ENCODE measurements around the gene SLC48A1. TPM values are rescaled to one million over a fixed set of nuclear protein-coding genes. Genes with fewer than 3 reads are reported as not detected.
A peak's percentile ranks its signal among the peaks of the same experiment; 100 is the strongest.

SLC48A1 gene
- total and polyA plus RNA-seq, 2 donors (not counting 3 experiments of a cell fraction or from before 2014, with no cell fraction given) = 17.3 to 20.3 TPM

DNA sequence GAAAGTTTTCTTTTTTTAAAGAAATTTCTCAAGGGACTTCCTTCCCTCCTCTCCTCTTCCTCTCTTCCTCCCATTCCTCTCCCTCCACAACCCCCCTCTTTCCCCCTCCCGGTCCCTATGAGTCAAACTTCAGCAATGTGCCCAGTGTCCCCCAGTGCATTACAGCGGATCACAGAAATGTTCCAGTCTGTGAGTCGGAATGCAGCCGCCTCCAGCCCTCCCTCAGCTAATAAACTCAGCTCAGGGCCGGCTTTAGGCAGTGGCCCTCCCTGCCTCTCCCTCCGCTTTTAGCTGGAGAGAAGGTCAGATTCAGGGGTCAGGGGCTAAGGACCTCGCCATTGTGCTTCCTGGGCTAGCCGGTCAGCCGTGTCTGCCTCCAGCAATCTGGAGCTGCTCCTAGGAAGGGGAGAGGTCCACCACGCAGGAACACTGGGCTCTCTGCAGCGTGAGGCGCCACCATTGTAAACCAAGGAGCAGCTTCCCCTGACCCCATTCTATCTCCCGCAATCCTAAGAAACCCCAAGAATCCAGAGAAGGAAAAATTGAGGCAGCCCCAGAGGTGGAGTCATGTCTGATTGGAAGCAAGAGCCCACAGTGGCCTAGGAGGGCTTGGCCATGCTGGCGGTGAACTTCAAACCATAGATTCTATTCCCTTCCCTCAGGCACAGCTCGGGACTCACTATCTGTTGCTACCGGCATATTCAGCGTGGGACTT lies 47.8 kb downstream of the SLC48A1 start:
- Histone ChIP-seq H3K9me3 (replicated peaks; ENCODE audit: control insufficient read depth, insufficient read depth, low read length) (no peaks in the 10 kb centered on the region), H2AFZ (ENCODE audit: low read depth, low read length) (peak overlapping the region; percentile 4), H4K20me1 (replicated peaks; ENCODE audit: control insufficient read depth, extremely low read depth, insufficient read depth, low read length) (no peaks in the 10 kb centered on the region), H3K36me3 (ENCODE audit: control insufficient read depth in 2 of 2, extremely low read depth in 1 of 2, insufficient read depth in 2 of 2, low read length in 2 of 2) (no peaks in the 10 kb centered on the region), H3K79me2 (ENCODE audit: control insufficient read depth, insufficient read depth, low read length) (peaks cover 38% of the 10 kb centered on the region), H3K9ac (replicated peaks; ENCODE audit: extremely low read depth, insufficient read depth, low read length) (peak overlapping the region; percentile 92), H3K4me1 (ENCODE audit: control insufficient read depth, extremely low read depth, insufficient read depth, low read length) (peaks cover 44% of the 10 kb centered on the region), H3K27me3 (ENCODE audit: control insufficient read depth in 2 of 2, insufficient read depth in 2 of 2, low read length in 2 of 2) (no peaks in the 10 kb centered on the region), H3K9me1 (replicated peaks; ENCODE audit: control insufficient read depth, extremely low read depth, insufficient read depth, low read length) (no peaks in the 10 kb centered on the region), H3K27ac (ENCODE audit: insufficient read depth, low read depth, low read length) (peak overlapping the region; percentile 93), H3K4me2 (ENCODE audit: insufficient read depth, low read length) (peak overlapping the region; percentile 62), H3K4me3 (replicated peaks in 1 of 3; ENCODE audit: insufficient read depth in 1 of 3, low read depth in 1 of 3, low read length in 3 of 3) (peak overlapping the region in 2 of 3 experiments; percentile 36 to 85)
- DNase-seq (ENCODE audit: low read depth, low spot score) (peak; percentile 91), FAIRE-seq (peak; percentile 95)
- intact Hi-C loops (cut with micrococcal nuclease) = loop anchor here (1.0 kb wide), 3 partner anchors 8 to 17 kb away; no protein-coding TSS in a partner anchor
- ChIA-PET POLR2A (interaction anchor here (0.7 to 1.8 kb wide), 7 partner anchors 8 to 63 kb away, joined by 3 to 8 read pairs (median 4); no protein-coding TSS in a partner anchor), CTCF (interaction anchor here (0.9 to 7.8 kb wide), 5 partner anchors 9 to 39 kb away, joined by 3 to 246 read pairs (median 8); no protein-coding TSS in a partner anchor)
- dilution Hi-C loops (cut with MboI; ENCODE audit: extremely low pct_ligation_motif_present, low sequenced_read_pairs) = no loop called here
- no peak for TF ChIP-seq MYC (IDR thresholded peaks at IDR 0.05; ENCODE audit: low read depth, low read length)
- TF ChIP-seq, protein P1, sequence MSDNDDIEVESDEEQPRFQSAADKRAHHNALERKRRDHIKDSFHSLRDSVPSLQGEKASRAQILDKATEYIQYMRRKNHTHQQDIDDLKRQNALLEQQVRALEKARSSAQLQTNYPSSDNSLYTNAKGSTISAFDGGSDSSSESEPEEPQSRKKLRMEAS (IDR thresholded peaks at IDR 0.05; ENCODE audit: insufficient read depth, insufficient read length) = no peak
- peak; percentile 33 for TF ChIP-seq POLR2A (IDR thresholded peaks at IDR 0.05; ENCODE audit: low read depth, low read length)
- TF ChIP-seq GATA2 (IDR thresholded peaks at IDR 0.05; ENCODE audit: insufficient read depth, insufficient read length, low read depth, low read length) = no peak
- TF ChIP-seq JUN (IDR thresholded peaks at IDR 0.05; ENCODE audit: borderline replicate concordance, insufficient read depth, insufficient read length, low read depth) = peak; percentile 69
- peak; percentile 93 for TF ChIP-seq FOS (IDR thresholded peaks at IDR 0.05; ENCODE audit: borderline replicate concordance, insufficient read depth, low read length)
- peak; percentile 81 for TF ChIP-seq POLR2AphosphoS5 (IDR thresholded peaks at IDR 0.05; ENCODE audit: insufficient read depth, low read depth, low read length)
- TF ChIP-seq EZH2 (IDR thresholded peaks at IDR 0.05; ENCODE audit: borderline replicate concordance, low read depth, low read length, severe bottlenecking) = no peak
- TF ChIP-seq, protein P2, sequence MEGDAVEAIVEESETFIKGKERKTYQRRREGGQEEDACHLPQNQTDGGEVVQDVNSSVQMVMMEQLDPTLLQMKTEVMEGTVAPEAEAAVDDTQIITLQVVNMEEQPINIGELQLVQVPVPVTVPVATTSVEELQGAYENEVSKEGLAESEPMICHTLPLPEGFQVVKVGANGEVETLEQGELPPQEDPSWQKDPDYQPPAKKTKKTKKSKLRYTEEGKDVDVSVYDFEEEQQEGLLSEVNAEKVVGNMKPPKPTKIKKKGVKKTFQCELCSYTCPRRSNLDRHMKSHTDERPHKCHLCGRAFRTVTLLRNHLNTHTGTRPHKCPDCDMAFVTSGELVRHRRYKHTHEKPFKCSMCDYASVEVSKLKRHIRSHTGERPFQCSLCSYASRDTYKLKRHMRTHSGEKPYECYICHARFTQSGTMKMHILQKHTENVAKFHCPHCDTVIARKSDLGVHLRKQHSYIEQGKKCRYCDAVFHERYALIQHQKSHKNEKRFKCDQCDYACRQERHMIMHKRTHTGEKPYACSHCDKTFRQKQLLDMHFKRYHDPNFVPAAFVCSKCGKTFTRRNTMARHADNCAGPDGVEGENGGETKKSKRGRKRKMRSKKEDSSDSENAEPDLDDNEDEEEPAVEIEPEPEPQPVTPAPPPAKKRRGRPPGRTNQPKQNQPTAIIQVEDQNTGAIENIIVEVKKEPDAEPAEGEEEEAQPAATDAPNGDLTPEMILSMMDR (IDR thresholded peaks at IDR 0.05; ENCODE audit: extremely low read depth in 1 of 2, insufficient read depth in 1 of 2, low read depth in 1 of 2, low read length in 2 of 2) = no peak
- BruUV-seq (replicated peaks) = no TSS peak

Measured in endothelial cell of umbilical vein (primary cell).